GM23248 (cell line): ENCODE data around the gene DCUN1D4. TPM values are rescaled to one million over a fixed set of nuclear protein-coding genes. Genes with fewer than 3 reads are reported as not detected.

ENCODE experiments used
- DNase-seq: peaks from one replicate; pipeline ENCODE4 v3.0.0-alpha.2; 2015
- H2AFZ ChIP-seq: fragments of 200-600 bp; sonication (generic); 2 replicates; pipeline ENCODE4 v1.6.1; 2016; ENCODE audit warnings: antibody characterized with exemption
- H3F3A ChIP-seq: fragments of 200-600 bp; sonication (generic); 2 replicates; pipeline ENCODE4 v1.6.1; 2016; ENCODE audit warnings: mild to moderate bottlenecking, antibody characterized with exemption, mixed run types; ENCODE audit not compliant: insufficient read depth
- H3K27ac ChIP-seq: fragments of 200-600 bp; sonication (generic); 2 replicates; pipeline ENCODE4 v1.5.1; 2016; ENCODE audit warnings: mild to moderate bottlenecking
- H3K27me3 ChIP-seq: fragments of 200-600 bp; sonication (generic); replicated peaks from 2 replicates; pipeline ENCODE4 v1.6.1; 2016; ENCODE audit warnings: mild to moderate bottlenecking; ENCODE audit not compliant: insufficient read depth
- H3K36me3 ChIP-seq: fragments of 200-600 bp; sonication (generic); 2 replicates; pipeline ENCODE4 v1.6.1; 2016; ENCODE audit warnings: low read depth, mild to moderate bottlenecking
- H3K4me1 ChIP-seq: fragments of 200-600 bp; sonication (generic); 2 replicates; pipeline ENCODE4 v1.6.1; 2016; ENCODE audit warnings: mild to moderate bottlenecking; ENCODE audit not compliant: insufficient read depth
- H3K4me2 ChIP-seq: fragments of 200-600 bp; sonication (generic); one replicate; pipeline ENCODE4 v1.6.1; 2016; ENCODE audit warnings: mild to moderate bottlenecking; ENCODE audit not compliant: unreplicated experiment
- H3K4me3 ChIP-seq: fragments of 200-600 bp; sonication (generic); 2 replicates; pipeline ENCODE4 v1.5.1; 2016; ENCODE audit warnings: mild to moderate bottlenecking
- H3K79me2 ChIP-seq: fragments of 200-600 bp; sonication (generic); 2 replicates; pipeline ENCODE4 v1.6.1; 2016; ENCODE audit warnings: mild to moderate bottlenecking; ENCODE audit not compliant: insufficient read depth
- H3K9ac ChIP-seq: fragments of 200-600 bp; sonication (generic); 2 replicates; pipeline ENCODE4 v1.6.1; 2016; ENCODE audit warnings: mild to moderate bottlenecking
- H3K9me2 ChIP-seq: fragments of 200-600 bp; sonication (generic); 2 replicates; pipeline ENCODE4 v1.6.1; 2016; ENCODE audit warnings: mixed run types, mild to moderate bottlenecking, moderate library complexity; ENCODE audit not compliant: insufficient read depth
- H3K9me3 ChIP-seq: fragments of 200-600 bp; sonication (generic); one replicate; pipeline ENCODE4 v1.6.1; 2017; ENCODE audit warnings: low read depth
- H4K20me1 ChIP-seq: fragments of 200-600 bp; sonication (generic); 2 replicates; pipeline ENCODE4 v1.6.0; 2016; ENCODE audit not compliant: insufficient read depth
- EZH2 ChIP-seq: fragments of 200-600 bp; sonication (generic); IDR thresholded peaks from 2 replicates; pipeline ENCODE4 v1.6.1; 2018; ENCODE audit warnings: antibody characterized with exemption, mild to moderate bottlenecking; ENCODE audit not compliant: insufficient read depth, poor library complexity, severe bottlenecking
- EZH2phosphoT487 ChIP-seq: fragments of 200-600 bp; sonication (generic); IDR thresholded peaks from 2 replicates; pipeline ENCODE4 v1.6.1; 2018; ENCODE audit warnings: antibody characterized with exemption, moderate library complexity, mild to moderate bottlenecking, low read depth; ENCODE audit not compliant: insufficient read depth
- WGBS, 2 experiments: methylation state at CpG; one replicate each; pipeline ENCODE4 v1.1.6; 2015 to 2017; ENCODE audit warnings: low lambda C conversion rate in 2 of 2, low coverage in 1 of 2; ENCODE audit errors: missing lambda C conversion rate in 2 of 2; 5-methylcytosine and 5-hydroxymethylcytosine counted together
- in situ Hi-C: fragments of 300-500 bp; cut with MboI; formaldehyde crosslinking; loops from 2 replicates; pipeline ENCODE4 v1.15.0; 2020
- polyA plus RNA-seq: library from polyadenylated mRNA; unstranded; fragments of >200 nt; fragmentation: Nextera tagmentation; extraction: Ambion mirVana; gene quantifications from 2 replicates; pipeline ENCODE4 v1.2.1, GENCODE V29; 2016
- total RNA-seq: library from RNA; depleted of rRNA; stranded (reverse); fragments of >200 nt; shearing (Covaris generic); gene quantifications from 2 replicates; pipeline ENCODE4 v1.2.3, GENCODE V29; 2014

Gene DCUN1D4
- total and polyA plus RNA-seq, 2 experiments from 2014 or later: 33.2 to 46.8 TPM

GRCh38 chr4:51942108-51942832, 99.3 kb downstream of the DCUN1D4 start:
- H3K9me2 ChIP-seq: no peaks in the 10 kb centered on the region
- no peak overlapping the region for H3K27ac ChIP-seq
- H3K4me1 ChIP-seq: no peaks in the 10 kb centered on the region
- H3K79me2 ChIP-seq: no peaks in the 10 kb centered on the region
- DNase-seq: peak; percentile 43
- H3K27me3 ChIP-seq: no peaks in the 10 kb centered on the region
- no peak overlapping the region for H3K9ac ChIP-seq
- no peaks in the 10 kb centered on the region for H3K9me3 ChIP-seq
- in situ Hi-C loops: no loop called here
- H3K4me2 ChIP-seq: no peak overlapping the region
- no peaks in the 10 kb centered on the region for H3K36me3 ChIP-seq
- H3K4me3 ChIP-seq: no peak overlapping the region
- no peaks in the 10 kb centered on the region for H3F3A ChIP-seq
- H2AFZ ChIP-seq: no peak overlapping the region
- 66 to 68% methylated on average over 6 of the region's 6 CpGs for WGBS, 2 experiments
- no peaks in the 10 kb centered on the region for H4K20me1 ChIP-seq
- no peak for TF ChIP-seq EZH2phosphoT487
- no peak for TF ChIP-seq EZH2

- no peaks in the 10 kb centered on the region for H3K36me3 ChIP-seq
- H3K4me2 ChIP-seq: no peak overlapping the region
- DNase-seq: no peak
- no peaks in the 10 kb centered on the region for H3F3A ChIP-seq
- H3K27ac ChIP-seq: no peak overlapping the region
- no peak overlapping the region for H3K4me3 ChIP-seq
- TF ChIP-seq EZH2phosphoT487 (no peak), EZH2 (no peak)
- in situ Hi-C loops: no loop called here
- no peaks in the 10 kb centered on the region for H3K9me3 ChIP-seq
- no peak overlapping the region for H2AFZ ChIP-seq
- no peaks in the 10 kb centered on the region for H3K9me2 ChIP-seq
- no peaks in the 10 kb centered on the region for H3K79me2 ChIP-seq
- no peaks in the 10 kb centered on the region for H3K27me3 ChIP-seq
- no peaks in the 10 kb centered on the region for H4K20me1 ChIP-seq
- 39 to 52% methylated on average over 2 of the region's 2 CpGs for WGBS, 2 experiments
- no peaks in the 10 kb centered on the region for H3K4me1 ChIP-seq
- H3K9ac ChIP-seq: no peak overlapping the region
Observed at GRCh38 chr4:51942833-51943215, 99.9 kb downstream of the DCUN1D4 start.

- 56 to 57% methylated on average over 6 of the region's 6 CpGs for WGBS, 2 experiments
- TF ChIP-seq EZH2: no peak
- TF ChIP-seq EZH2phosphoT487: no peak
- in situ Hi-C loops: no loop called here
- Histone ChIP-seq H3K4me1 (no peaks in the 10 kb centered on the region), H3K36me3 (no peaks in the 10 kb centered on the region), H3F3A (no peaks in the 10 kb centered on the region), H3K27me3 (no peaks in the 10 kb centered on the region), H3K9ac (no peak overlapping the region), H3K4me3 (no peak overlapping the region), H3K4me2 (no peak overlapping the region), H4K20me1 (no peaks in the 10 kb centered on the region), H3K9me3 (no peaks in the 10 kb centered on the region), H2AFZ (no peak overlapping the region), H3K79me2 (no peaks in the 10 kb centered on the region), H3K9me2 (no peaks in the 10 kb centered on the region), H3K27ac (no peak overlapping the region)
- peak; percentile 30 for DNase-seq
Observed at GRCh38 chr4:51943221-51943620, 100.3 kb downstream of the DCUN1D4 start.

GRCh38 chr4:51958199-51958968, 115.4 kb downstream of the DCUN1D4 start:
- Histone ChIP-seq H3K36me3 (no peaks in the 10 kb centered on the region), H3K4me1 (no peaks in the 10 kb centered on the region), H3K27ac (no peak overlapping the region), H3K4me3 (no peak overlapping the region), H2AFZ (no peak overlapping the region), H3K4me2 (no peak overlapping the region), H3K27me3 (0 out of 2 replicates have a peak, but pooled peaks cover 2% of the 10 kb centered on the region), H3F3A (no peaks in the 10 kb centered on the region), H3K9ac (no peak overlapping the region), H4K20me1 (no peaks in the 10 kb centered on the region), H3K79me2 (no peaks in the 10 kb centered on the region), H3K9me3 (no peaks in the 10 kb centered on the region), H3K9me2 (no peaks in the 10 kb centered on the region)
- DNase-seq: no peak
- 17 to 40% methylated on average over 2 of the region's 2 CpGs for WGBS, 2 experiments
- in situ Hi-C loops: no loop called here
- TF ChIP-seq EZH2phosphoT487: no peak
- no peak for TF ChIP-seq EZH2
